ENCODE results near the gene PHF2.

PHF2 gene

GRCh38 chr9:93587284-93587650 is 10.9 kb downstream of the PHF2 start:
- DNase-seq (ENCODE audit: low read depth) = no peak

- DNase-seq (ENCODE audit: low read depth) = no peak
Observed at GRCh38 chr9:93587651-93588347, 11.4 kb downstream of the PHF2 start.

GRCh38 chr9:93588641-93589609 is 12.5 kb downstream of the PHF2 start:
- DNase-seq (ENCODE audit: low read depth) = no peak

- DNase-seq (ENCODE audit: low read depth) = no peak
Observed at GRCh38 chr9:93589688-93590087, 13.3 kb downstream of the PHF2 start.

- DNase-seq (ENCODE audit: low read depth) = no peak
Observed at GRCh38 chr9:93590609-93591234, 14.3 kb downstream of the PHF2 start.

GRCh38 chr9:93591301-93592007 is 15.1 kb downstream of the PHF2 start:
- no peak for DNase-seq (ENCODE audit: low read depth)

- DNase-seq (ENCODE audit: low read depth) = no peak
Observed at GRCh38 chr9:93592008-93592642, 15.7 kb downstream of the PHF2 start.

- no peak for DNase-seq (ENCODE audit: low read depth)
Observed at GRCh38 chr9:93592643-93593021, 16.2 kb downstream of the PHF2 start.

GRCh38 chr9:93593144-93593658 is 16.8 kb downstream of the PHF2 start:
- no peak for DNase-seq (ENCODE audit: low read depth)

- no peak for DNase-seq (ENCODE audit: low read depth)
Observed at GRCh38 chr9:93594041-93594756, 17.8 kb downstream of the PHF2 start.

GRCh38 chr9:93595461-93595860 is 19.1 kb downstream of the PHF2 start:
- no peak for DNase-seq (ENCODE audit: low read depth)

- DNase-seq (ENCODE audit: low read depth) = no peak
Observed at GRCh38 chr9:93595861-93596365, 19.5 kb downstream of the PHF2 start.

GRCh38 chr9:93596399-93596798 is 20.0 kb downstream of the PHF2 start:
- DNase-seq (ENCODE audit: low read depth) = no peak

- no peak for DNase-seq (ENCODE audit: low read depth)
Observed at GRCh38 chr9:93597142-93597706, 20.8 kb downstream of the PHF2 start.

GRCh38 chr9:93597871-93598646 is 21.7 kb downstream of the PHF2 start:
- no peak for DNase-seq (ENCODE audit: low read depth)

- no peak for DNase-seq (ENCODE audit: low read depth)
Observed at GRCh38 chr9:93598647-93599241, 22.4 kb downstream of the PHF2 start.

GRCh38 chr9:93599571-93600403 is 23.4 kb downstream of the PHF2 start:
- DNase-seq (ENCODE audit: low read depth) = no peak

- DNase-seq (ENCODE audit: low read depth) = no peak
Observed at GRCh38 chr9:93600504-93600903, 24.1 kb downstream of the PHF2 start.
